RWPE1 (cell line): ENCODE data around the gene DSCAM.
"Not testable (repeated sequence)": the region's sequence is repeated elsewhere in the genome, so short reads cannot be mapped to it uniquely, and the experiment has no call there.

Source experiments
- CTCF ChIA-PET: fragments of 350-600 bp; sonication (Branson Sonifier 250); formaldehyde crosslinking; extraction: SDS; loops from one replicate; lab custom pipeline; 2021; lab: Yijun Ruan, JAX
- POLR2A ChIA-PET: fragments of 400-600 bp; formaldehyde crosslinking; extraction: SDS; loops from one replicate; lab custom pipeline; 2020; ENCODE audit warnings: antibody characterized with exemption; ENCODE audit not compliant: low non-redundant PET; lab: Yijun Ruan, JAX
- DNase-seq: peaks from one replicate; pipeline ENCODE4 v3.0.0; 2012; ENCODE audit warnings: low spot score
- H3K27ac ChIP-seq: fragments of 450-650 bp; 2 replicates; pipeline ENCODE4 v1.5.1; 2017
- CTCF ChIP-seq: fragments of 450-650 bp; conservative IDR thresholded peaks from 2 replicates; pipeline ENCODE4 v1.5.1; 2017; ENCODE audit warnings: low read depth, mild to moderate bottlenecking

The DSCAM gene

GRCh38 chr21:40187946-40188654, 658.9 kb downstream of the DSCAM start:
- CTCF ChIA-PET = no interaction called here

GRCh38 chr21:40187244-40187643, 659.7 kb downstream of the DSCAM start:
- DNase-seq = no peak
- CTCF ChIA-PET = no interaction called here
- no peak for TF ChIP-seq CTCF
- POLR2A ChIA-PET = no interaction called here
- H3K27ac ChIP-seq = no peak overlapping the region

More at GRCh38 chr21:40187946-40188654, 658.9 kb downstream of the DSCAM start:
- H3K27ac ChIP-seq = no peak overlapping the region
- TF ChIP-seq CTCF = no peak
- DNase-seq = no peak
- POLR2A ChIA-PET = no interaction called here

DNA sequence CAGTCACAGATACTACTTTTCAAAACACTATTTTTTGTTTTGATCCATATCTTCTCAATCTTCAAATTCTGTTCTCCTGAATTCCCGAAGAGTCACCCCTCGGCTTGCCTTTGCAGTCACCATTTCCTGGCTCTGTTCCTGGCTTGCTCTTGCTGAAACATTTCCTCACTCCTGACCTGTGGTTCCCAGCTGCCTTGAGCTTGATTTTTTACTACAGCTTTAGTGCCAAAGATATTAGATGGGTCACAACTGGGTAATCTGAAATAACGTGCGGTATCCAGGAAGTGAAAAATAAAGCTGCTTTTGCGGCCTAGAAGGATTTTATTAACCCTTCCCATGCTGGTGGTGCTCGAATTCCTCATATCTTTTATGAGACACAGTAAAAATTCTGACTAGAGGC, 660.9 kb downstream of the DSCAM start:
- no peak for DNase-seq
- TF ChIP-seq CTCF = no peak
- H3K27ac ChIP-seq = no peak overlapping the region
- ChIA-PET POLR2A (no interaction called here), CTCF (interaction anchor here (0.6 kb wide), 1 partner anchor 23 kb away, joined by 3 read pairs; no protein-coding TSS in a partner anchor)

GRCh38 chr21:40185208-40185607, 661.8 kb downstream of the DSCAM start:
- no peak overlapping the region for H3K27ac ChIP-seq
- CTCF ChIA-PET = no interaction called here
- no peak for TF ChIP-seq CTCF
- POLR2A ChIA-PET = no interaction called here
- DNase-seq = no peak

DNA sequence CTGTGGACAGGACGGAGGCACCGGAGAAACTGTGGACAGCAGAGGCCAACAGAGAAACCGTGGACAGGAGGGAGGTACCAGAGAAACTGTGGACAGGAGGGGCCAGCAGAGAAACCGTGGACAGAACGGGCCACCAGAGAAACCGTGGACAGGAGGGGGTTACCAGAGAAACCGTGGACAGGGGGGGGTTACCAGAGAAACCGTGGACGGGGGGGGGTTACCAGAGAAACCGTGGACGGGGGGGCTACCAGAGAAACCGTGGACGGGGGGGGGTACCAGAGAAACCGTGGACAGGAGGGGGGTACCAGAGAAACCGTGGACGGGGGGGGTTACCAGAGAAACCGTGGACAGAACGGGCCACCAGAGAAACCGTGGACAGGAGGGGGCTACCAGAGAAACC, 664.5 kb downstream of the DSCAM start:
- POLR2A ChIA-PET, CTCF ChIA-PET, H3K27ac ChIP-seq, DNase-seq: not testable (repeated sequence)

GRCh38 chr21:40179166-40179565, 667.8 kb downstream of the DSCAM start:
- no peak for TF ChIP-seq CTCF
- ChIA-PET POLR2A (no interaction called here), CTCF (interaction anchor here (0.6 kb wide), 1 partner anchor 39 kb away, joined by 4 read pairs; no protein-coding TSS in a partner anchor)
- DNase-seq = no peak
- H3K27ac ChIP-seq = no peak overlapping the region

DNA sequence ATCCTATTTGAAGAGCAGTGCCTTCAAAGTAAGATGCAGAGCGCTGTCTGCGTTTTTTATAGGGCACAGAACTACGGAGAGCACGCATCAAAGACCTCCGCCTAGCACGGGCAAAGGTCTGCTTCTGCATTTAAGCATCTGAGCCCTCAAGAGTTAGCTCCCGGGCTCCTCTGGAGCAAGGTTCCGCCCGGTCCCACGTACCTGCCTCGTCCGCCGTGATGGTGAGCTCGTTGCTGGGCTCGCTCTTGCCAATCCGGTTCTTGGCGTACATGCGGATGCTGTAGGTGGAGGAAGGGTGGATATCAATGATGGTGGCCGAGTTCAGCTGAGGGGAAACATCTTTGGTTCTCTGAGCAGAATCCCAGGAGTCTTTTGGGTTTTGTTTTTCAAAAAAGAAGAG, 668.2 kb downstream of the DSCAM start:
- ChIA-PET CTCF (no interaction called here), POLR2A (no interaction called here)
- no peak overlapping the region for H3K27ac ChIP-seq

More for the DNA sequence above, 668.2 kb downstream of the DSCAM start:
- no peak for DNase-seq
- no peak for TF ChIP-seq CTCF
